PC-3 (cell line): Measurements from ENCODE around the gene SAE1. TPM values are rescaled to one million over a fixed set of nuclear protein-coding genes. Genes with fewer than 3 reads are reported as not detected.

ENCODE experiments used
- ATAC-seq: fragments of 200-7000 bp; cut with Tn5 transposase; 2 replicates; pipeline ENCODE4 v1.9.1; 2020; ENCODE audit warnings: mild to moderate bottlenecking, moderate library complexity
- BruUV-seq: library from RNA; stranded (reverse); fragments of 400-500 nt; replicated peaks from 2 replicates; lab custom pipeline; 2021; lab: Mats Ljungman, UMichigan
- CTCF ChIA-PET: fragments of 300-600 bp; sonication (Branson Sonifier 250); formaldehyde crosslinking; loops from one replicate; lab custom pipeline; 2022; ENCODE audit warnings: antibody characterized with exemption; lab: Charles Lee
- POLR2A ChIA-PET: fragments of 300-600 bp; sonication (Branson Sonifier 250); formaldehyde crosslinking; loops from one replicate; lab custom pipeline; 2022; ENCODE audit warnings: antibody characterized with exemption; ENCODE audit not compliant: unreplicated experiment; lab: Charles Lee
- DNase-seq: peaks from one replicate; pipeline ENCODE4 v3.0.0-alpha.2; 2015
- H2AFZ ChIP-seq: fragments of 300-600 bp; sonication (generic); 2 replicates; pipeline ENCODE4 v1.6.0; 2016; ENCODE audit warnings: antibody characterized with exemption, low read length
- H3F3A ChIP-seq: fragments of 300-600 bp; sonication (generic); one replicate; pipeline ENCODE4 v1.6.0; 2017; ENCODE audit warnings: antibody characterized with exemption, low read length, control low read depth, mild to moderate bottlenecking; ENCODE audit not compliant: unreplicated experiment
- H3K27ac ChIP-seq: fragments of 300-600 bp; sonication (generic); 2 replicates; pipeline ENCODE4 v1.5.1; 2016; ENCODE audit warnings: mild to moderate bottlenecking, low read length
- H3K27me3 ChIP-seq: fragments of 300-600 bp; sonication (generic); 2 replicates; pipeline ENCODE4 v1.6.1; 2016; ENCODE audit warnings: low read length, mixed read lengths
- H3K36me3 ChIP-seq: fragments of 300-600 bp; sonication (generic); 2 replicates; pipeline ENCODE4 v1.6.1; 2016; ENCODE audit warnings: low read depth, mixed run types, low read length, mixed read lengths
- H3K4me1 ChIP-seq: fragments of 300-600 bp; sonication (generic); 2 replicates; pipeline ENCODE4 v1.5.1; 2016; ENCODE audit warnings: low read length; ENCODE audit not compliant: insufficient read depth
- H3K4me2 ChIP-seq: fragments of 300-600 bp; sonication (generic); 2 replicates; pipeline ENCODE4 v1.6.0; 2016; ENCODE audit warnings: low read length
- H3K4me3 ChIP-seq: fragments of 300-600 bp; sonication (generic); 2 replicates; pipeline ENCODE4 v1.5.1; 2016; ENCODE audit warnings: mild to moderate bottlenecking, low read length, mixed read lengths
- H3K79me2 ChIP-seq: fragments of 300-600 bp; sonication (generic); 2 replicates; pipeline ENCODE4 v1.6.1; 2017; ENCODE audit warnings: low read length, mixed read lengths
- H3K9ac ChIP-seq: fragments of 300-600 bp; sonication (generic); 2 replicates; pipeline ENCODE4 v1.6.0; 2016; ENCODE audit warnings: mild to moderate bottlenecking, low read length
- H3K9me2 ChIP-seq: fragments of 300-600 bp; sonication (generic); replicated peaks from 2 replicates; pipeline ENCODE4 v1.6.1; 2016; ENCODE audit warnings: mixed run types, low read length, mixed read lengths
- H3K9me3 ChIP-seq: fragments of 300-600 bp; sonication (generic); 2 replicates; pipeline ENCODE4 v1.6.1; 2016; ENCODE audit warnings: low read length, mixed read lengths
- H4K20me1 ChIP-seq: fragments of 300-600 bp; sonication (generic); 2 replicates; pipeline ENCODE4 v1.6.1; 2016; ENCODE audit warnings: low read length, mixed read lengths
- CTCF ChIP-seq: fragments of 300-600 bp; sonication (generic); conservative IDR thresholded peaks from 2 replicates; pipeline ENCODE4 v1.5.1; 2017; ENCODE audit warnings: antibody characterized with exemption, low read depth, mild to moderate bottlenecking, low read length
- EZH2 ChIP-seq: fragments of 300-600 bp; sonication (generic); IDR thresholded peaks from one replicate; pipeline ENCODE4 v1.6.1; 2017; ENCODE audit warnings: antibody characterized with exemption, mild to moderate bottlenecking, low read length; ENCODE audit not compliant: unreplicated experiment
- EZH2phosphoT487 ChIP-seq: fragments of 300-600 bp; sonication (generic); IDR thresholded peaks from 2 replicates; pipeline ENCODE4 v1.6.1; 2018; ENCODE audit warnings: mild to moderate bottlenecking, antibody characterized with exemption, low read length, borderline replicate concordance
- intact Hi-C: fragments of 100-400 bp; cut with micrococcal nuclease; formaldehyde crosslinking; loops from 2 replicates; pipeline ENCODE4 v1.9.0; 2023
- total RNA-seq: library from RNA; depleted of rRNA; stranded (reverse); fragments of >200 nt; gene quantifications from 2 replicates; pipeline ENCODE4 v1.2.3, GENCODE V29; 2014

The SAE1 gene
- total RNA-seq, 1 experiment from 2014 or later = 99.7 TPM

- Histone ChIP-seq H3K9me3 (no peaks in the 10 kb centered on the region), H3K4me3 (no peak overlapping the region), H3K4me1 (no peaks in the 10 kb centered on the region), H3K9me2 (no peaks in the 10 kb centered on the region), H3K36me3 (peaks cover 13% of the 10 kb centered on the region; the same call in 1 of the 2 replicates), H3K9ac (no peak overlapping the region), H3K79me2 (no peaks in the 10 kb centered on the region), H4K20me1 (0 out of 2 replicates have a peak, but pooled peaks cover 4% of the 10 kb centered on the region), H2AFZ (no peak overlapping the region), H3K4me2 (no peak overlapping the region), H3K27ac (no peak overlapping the region), H3K27me3 (no peaks in the 10 kb centered on the region), H3F3A (no peaks in the 10 kb centered on the region)
- intact Hi-C loops = no loop called here
- BruUV-seq = no TSS peak
- ChIA-PET POLR2A (no interaction called here), CTCF (no interaction called here)
- no peak for DNase-seq
- ATAC-seq = no peak
- TF ChIP-seq EZH2 (no peak), CTCF (no peak), EZH2phosphoT487 (no peak)
Observed at GRCh38 chr19:47172666-47173455, 42.2 kb downstream of the SAE1 start.

- H3K27ac ChIP-seq = no peak overlapping the region
- H4K20me1 ChIP-seq = 0 out of 2 replicates have a peak, but pooled peaks cover 4% of the 10 kb centered on the region
Observed at GRCh38 chr19:47176071-47176626, 45.5 kb downstream of the SAE1 start.

More at GRCh38 chr19:47176071-47176626, 45.5 kb downstream of the SAE1 start:
- Histone ChIP-seq H3K9ac (no peak overlapping the region), H3K36me3 (peaks cover 13% of the 10 kb centered on the region; the same call in 1 of the 2 replicates), H3F3A (no peaks in the 10 kb centered on the region), H3K9me3 (no peaks in the 10 kb centered on the region), H3K79me2 (no peaks in the 10 kb centered on the region), H3K4me2 (no peak overlapping the region), H3K4me1 (no peaks in the 10 kb centered on the region), H2AFZ (no peak overlapping the region), H3K4me3 (no peak overlapping the region), H3K9me2 (no peaks in the 10 kb centered on the region), H3K27me3 (no peaks in the 10 kb centered on the region)
- intact Hi-C loops = no loop called here
- CTCF ChIA-PET = no interaction called here
- TF ChIP-seq CTCF (no peak), EZH2 (no peak), EZH2phosphoT487 (no peak)
- ATAC-seq (no peak), DNase-seq (no peak)
- no TSS peak for BruUV-seq
- POLR2A ChIA-PET = no interaction called here
